Mucosa of rectum (tissue), 2 donors: Measurements from ENCODE around the gene ABCC11.

Experiments
- H3K27ac ChIP-seq, 2 donors: one replicate each; pipeline ENCODE4 v1.7.0; 2013; ENCODE audit warnings: inconsistent platforms in 2 of 2, low read depth in 2 of 2, low read length in 2 of 2
- H3K27me3 ChIP-seq, 2 donors: one replicate each; pipeline ENCODE4 v1.7.0; 2013; ENCODE audit warnings: low read length in 2 of 2; ENCODE audit not compliant: control insufficient read depth in 2 of 2, insufficient read depth in 2 of 2
- H3K36me3 ChIP-seq, 2 donors: one replicate each; pipeline ENCODE4 v1.7.0; 2013; ENCODE audit warnings: low read length in 2 of 2; ENCODE audit not compliant: control insufficient read depth in 2 of 2, insufficient read depth in 2 of 2
- H3K4me1 ChIP-seq, 2 donors: one replicate each; pipeline ENCODE4 v1.7.0; 2013; ENCODE audit warnings: low read length in 2 of 2, mild to moderate bottlenecking in 1 of 2; ENCODE audit not compliant: control insufficient read depth in 2 of 2, insufficient read depth in 2 of 2
- H3K4me3 ChIP-seq, 2 donors: one replicate each; pipeline ENCODE4 v1.7.0; 2013; ENCODE audit warnings: low read length in 2 of 2
- H3K9ac ChIP-seq, 2 donors: one replicate each; pipeline ENCODE4 v1.7.0; 2013; ENCODE audit warnings: low read length in 2 of 2, low read depth in 1 of 2, mild to moderate bottlenecking in 1 of 2
- H3K9me3 ChIP-seq, 2 donors: one replicate each; pipeline ENCODE4 v1.7.0; 2013; ENCODE audit warnings: low read length in 2 of 2; ENCODE audit not compliant: control insufficient read depth in 2 of 2
- donor health status: healthy.
- donor health status: Normal muscosa, but diverticular disease.

Gene ABCC11

DNA sequence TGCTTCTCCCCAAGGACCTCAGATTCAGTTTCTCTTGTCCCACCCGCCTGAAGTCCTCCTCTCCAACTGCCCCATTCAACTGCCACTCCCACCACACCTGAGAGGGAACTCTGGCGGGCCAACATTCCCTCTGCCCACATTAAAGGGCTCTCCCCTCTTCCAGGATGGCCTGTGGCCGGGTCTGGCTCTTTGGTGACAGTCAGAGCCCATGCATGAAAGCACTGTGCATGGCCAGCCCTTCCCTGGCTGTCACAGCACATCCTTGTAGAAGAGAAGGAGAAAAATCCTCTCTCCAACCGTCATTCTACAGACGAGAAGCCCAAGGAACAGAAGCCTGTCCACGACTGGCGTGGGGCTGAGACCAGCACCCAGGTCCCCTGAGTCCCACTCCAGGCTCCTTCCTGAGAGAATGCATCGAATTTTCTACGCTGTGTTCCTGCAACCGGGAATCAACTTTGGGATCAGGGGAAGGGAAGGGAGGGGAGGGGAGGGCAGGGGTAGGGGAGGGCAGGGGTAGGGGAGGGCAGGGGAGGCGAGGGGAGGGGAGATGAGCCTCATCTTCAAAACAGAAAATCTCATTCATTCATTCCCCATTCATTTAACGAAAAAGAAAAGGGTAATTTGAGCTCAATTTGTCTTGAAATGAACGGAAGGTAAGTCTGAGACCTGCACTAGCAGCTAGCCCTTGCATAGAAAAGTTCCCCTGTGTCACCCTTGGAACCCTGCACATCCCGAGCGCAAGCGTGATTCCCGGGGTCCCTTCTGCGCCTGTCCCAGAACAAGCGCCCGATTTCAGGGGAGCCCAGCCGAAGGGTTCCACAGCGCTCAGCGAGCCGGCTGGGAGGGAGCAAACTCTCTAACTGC, 91.2 kb downstream of the ABCC11 start, which contains the start of gene ABCC12:
Gene ABCC12 (minus strand): TSS at position 68 of the 864 bp plus-strand sequence. CDS start 9,569 bp downstream, outside the sequence.
- Histone ChIP-seq H3K9ac (no peak within 1 kb of the TSS), H3K27me3 (peaks cover 0 to 5% of the 10 kb centered on the region in 2 donors), H3K4me1 (no peaks in the 10 kb centered on the region), H3K36me3 (no peaks in the 10 kb centered on the region), H3K4me3 (no peak within 1 kb of the TSS), H3K9me3 (no peaks in the 10 kb centered on the region), H3K27ac (no peak within 1 kb of the TSS)

DNA sequence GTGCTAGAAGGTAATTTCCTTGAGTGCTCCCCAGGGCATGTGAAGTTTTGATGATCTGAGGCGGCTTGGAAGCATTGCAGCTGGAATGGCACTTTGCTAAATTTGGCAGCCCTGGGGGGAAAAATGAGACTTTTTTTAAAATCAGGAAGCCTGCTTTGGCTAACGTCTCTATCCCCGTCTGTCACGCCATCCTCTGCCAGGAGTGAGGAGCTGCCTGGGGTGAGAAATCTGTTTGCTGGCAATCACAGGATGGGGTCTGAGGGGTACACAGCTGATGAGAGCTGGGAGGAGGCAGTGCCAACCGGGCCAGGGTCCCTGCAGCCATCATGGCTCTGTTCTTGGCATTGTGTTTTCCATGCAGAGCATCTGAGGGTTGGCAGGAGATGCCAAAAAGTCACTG, 93.6 kb downstream of the ABCC11 start:
- H3K9ac ChIP-seq: no peak overlapping the region
- no peak overlapping the region for H3K4me3 ChIP-seq
- no peaks in the 10 kb centered on the region for H3K36me3 ChIP-seq
- H3K27me3 ChIP-seq: peaks cover 0 to 5% of the 10 kb centered on the region in 2 donors
- H3K9me3 ChIP-seq: no peaks in the 10 kb centered on the region
- H3K27ac ChIP-seq: no peak overlapping the region
- no peaks in the 10 kb centered on the region for H3K4me1 ChIP-seq

DNA sequence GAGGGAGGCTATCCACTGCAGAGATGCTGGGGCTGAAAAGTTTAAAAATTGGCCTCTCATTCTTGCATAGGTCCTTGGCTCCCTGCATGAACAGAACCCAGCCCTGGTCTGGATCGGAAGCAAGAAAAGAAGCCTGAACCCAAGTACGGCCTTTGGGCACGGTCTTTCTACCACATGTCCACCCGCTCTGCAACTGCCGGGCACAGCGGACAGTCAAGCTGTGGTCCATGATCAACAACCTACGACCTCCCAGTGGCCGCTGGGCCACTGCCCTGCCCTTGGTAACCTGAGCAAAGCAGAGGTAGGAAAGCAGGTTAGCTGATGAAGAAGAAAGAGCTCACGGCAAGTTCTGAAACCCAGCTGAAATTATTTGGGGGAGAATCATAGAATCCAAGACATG, 95.1 kb downstream of the ABCC11 start:
- Histone ChIP-seq H3K27me3 (peaks cover 0 to 5% of the 10 kb centered on the region in 2 donors), H3K9me3 (no peaks in the 10 kb centered on the region), H3K9ac (no peak overlapping the region), H3K4me1 (no peaks in the 10 kb centered on the region), H3K4me3 (no peak overlapping the region), H3K36me3 (no peaks in the 10 kb centered on the region), H3K27ac (no peak overlapping the region)

DNA sequence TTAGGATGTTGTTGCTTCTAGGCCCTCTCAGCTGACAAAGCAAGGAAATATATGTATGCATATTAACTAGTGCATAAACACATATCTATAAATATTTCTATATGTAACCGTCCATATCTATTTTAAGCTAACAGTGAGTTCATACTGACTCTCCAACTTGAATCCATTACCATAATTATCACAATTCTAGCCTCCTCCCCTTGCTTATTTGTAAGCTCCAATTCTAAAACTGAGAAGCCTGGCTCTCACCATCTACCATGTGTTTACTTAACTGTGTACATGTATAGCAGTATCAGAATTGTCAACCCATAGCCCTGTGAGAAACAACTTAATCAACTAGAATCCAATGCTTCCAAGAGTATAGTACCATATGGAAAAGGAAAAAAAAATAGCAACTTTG, 96.6 kb downstream of the ABCC11 start:
- Histone ChIP-seq H3K36me3 (no peaks in the 10 kb centered on the region), H3K4me1 (no peaks in the 10 kb centered on the region), H3K9me3 (no peaks in the 10 kb centered on the region), H3K9ac (no peak overlapping the region), H3K27me3 (peaks cover 0 to 1% of the 10 kb centered on the region in 2 donors), H3K27ac (no peak overlapping the region), H3K4me3 (no peak overlapping the region)

DNA sequence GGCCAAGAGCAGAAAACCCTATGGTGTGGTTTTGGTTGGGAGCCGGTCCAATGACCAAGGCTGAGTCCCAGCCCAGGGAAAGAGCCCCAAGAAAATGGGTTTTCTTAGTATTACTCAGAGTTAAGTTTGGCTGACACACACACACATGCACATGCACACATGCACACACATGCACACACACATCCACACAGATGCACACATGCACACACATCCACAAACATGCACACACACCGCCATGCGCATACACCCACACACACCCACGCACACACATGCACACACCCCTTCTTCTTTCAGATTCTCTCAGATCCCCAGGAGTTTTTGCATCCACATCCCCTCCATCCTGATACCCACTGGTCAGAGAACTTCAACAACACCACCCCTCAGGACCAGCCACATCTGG, 100.6 kb downstream of the ABCC11 start:
- no peaks in the 10 kb centered on the region for H3K9me3 ChIP-seq
- H3K36me3 ChIP-seq: no peaks in the 10 kb centered on the region
- no peaks in the 10 kb centered on the region for H3K4me1 ChIP-seq
- H3K27ac ChIP-seq: no peak overlapping the region
- no peak overlapping the region for H3K4me3 ChIP-seq
- no peaks in the 10 kb centered on the region for H3K27me3 ChIP-seq
- no peak overlapping the region for H3K9ac ChIP-seq

DNA sequence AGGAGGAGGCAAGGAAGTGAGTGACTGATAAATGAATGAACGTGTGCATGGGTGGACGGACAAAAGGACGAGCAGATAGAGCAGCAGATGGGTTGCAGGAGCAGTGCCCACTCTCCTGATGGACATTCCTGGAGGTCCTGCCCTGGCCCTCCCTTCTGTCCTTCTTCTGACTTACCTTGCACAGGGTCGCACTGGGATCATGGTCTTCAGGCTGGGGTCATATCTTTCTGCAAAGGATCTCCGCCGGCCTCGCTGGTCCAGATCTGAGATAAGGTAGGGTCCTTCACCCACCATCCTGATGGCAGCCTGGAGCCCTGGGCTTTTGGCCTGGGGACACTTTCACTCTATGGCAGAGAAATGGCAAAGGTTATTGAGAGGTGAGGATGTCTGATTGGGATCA, 101.2 kb downstream of the ABCC11 start:
- Histone ChIP-seq H3K4me1 (no peaks in the 10 kb centered on the region), H3K27me3 (no peaks in the 10 kb centered on the region), H3K9ac (no peak overlapping the region), H3K4me3 (no peak overlapping the region), H3K36me3 (no peaks in the 10 kb centered on the region), H3K9me3 (no peaks in the 10 kb centered on the region), H3K27ac (no peak overlapping the region)

DNA sequence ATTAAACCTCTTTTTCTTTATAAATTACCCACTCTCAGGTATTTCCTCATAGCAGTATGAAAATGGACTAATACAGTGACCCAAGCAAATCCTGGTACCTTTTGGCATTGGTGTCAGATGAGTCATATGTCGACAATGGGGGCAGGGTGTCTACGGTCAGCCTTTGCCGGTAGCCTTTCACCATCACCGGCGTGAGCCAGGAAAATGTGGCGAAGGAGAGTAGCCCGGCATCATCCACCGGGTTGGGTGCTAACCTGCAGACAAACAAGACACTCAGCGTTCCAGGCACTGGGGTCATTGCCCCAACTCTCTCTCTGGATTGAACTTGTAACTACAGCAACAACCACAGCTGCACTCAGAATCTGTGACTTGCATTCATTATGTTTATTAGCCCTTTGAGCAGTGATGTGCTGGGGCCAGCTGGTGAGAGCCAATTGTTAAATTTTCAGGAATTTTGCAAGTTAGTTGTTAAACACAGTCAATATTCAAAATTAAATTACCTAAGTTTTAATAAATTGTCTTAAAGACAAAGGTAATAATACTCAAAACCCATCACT, 103.4 kb downstream of the ABCC11 start:
- Histone ChIP-seq H3K27me3 (no peaks in the 10 kb centered on the region), H3K9me3 (no peaks in the 10 kb centered on the region), H3K9ac (no peak overlapping the region), H3K27ac (no peak overlapping the region), H3K4me3 (no peak overlapping the region), H3K4me1 (no peaks in the 10 kb centered on the region), H3K36me3 (no peaks in the 10 kb centered on the region)

DNA sequence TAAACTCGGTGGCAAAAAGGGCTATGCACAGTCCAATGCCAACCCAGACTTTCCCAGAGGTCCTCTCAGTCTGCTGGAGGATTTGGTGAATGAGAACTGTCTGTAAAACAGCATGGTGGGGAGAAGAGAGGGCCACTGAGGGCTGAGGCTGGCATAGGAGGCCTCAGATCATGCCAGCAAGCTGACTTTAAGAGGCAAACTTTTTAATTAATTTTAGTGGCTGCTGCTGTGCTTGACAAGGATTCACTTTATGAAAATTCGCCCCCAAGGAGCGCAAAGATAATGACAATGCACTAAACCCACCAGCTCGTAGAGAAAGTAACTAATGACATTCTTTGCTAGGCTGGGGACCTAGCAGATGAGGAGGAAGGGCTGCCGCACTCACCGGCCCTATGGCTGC, 106.5 kb downstream of the ABCC11 start:
- H3K36me3 ChIP-seq: no peaks in the 10 kb centered on the region
- H3K9me3 ChIP-seq: no peaks in the 10 kb centered on the region
- no peak overlapping the region for H3K9ac ChIP-seq
- H3K4me1 ChIP-seq: no peaks in the 10 kb centered on the region
- no peak overlapping the region for H3K4me3 ChIP-seq
- H3K27me3 ChIP-seq: no peaks in the 10 kb centered on the region
- no peak overlapping the region for H3K27ac ChIP-seq

DNA sequence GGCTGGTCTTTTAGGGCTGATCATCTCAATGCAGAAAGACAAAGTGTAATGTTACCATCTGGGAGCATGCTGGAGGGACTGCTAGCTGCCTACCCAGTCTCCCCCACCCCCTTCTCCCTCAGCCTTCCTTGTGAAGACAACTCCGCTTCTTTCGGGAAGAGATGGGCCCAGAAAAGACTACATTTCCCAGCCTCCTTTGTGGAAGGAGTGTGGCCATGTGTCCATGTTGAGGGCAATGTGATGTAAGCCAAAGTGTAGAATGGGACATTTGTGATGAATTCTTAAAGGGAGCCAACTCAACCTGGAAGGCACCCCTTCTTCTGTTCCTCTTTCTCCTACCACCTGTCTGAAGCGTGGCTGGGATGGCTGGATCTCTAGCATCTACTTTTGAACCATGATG, 107.8 kb downstream of the ABCC11 start:
- no peaks in the 10 kb centered on the region for H3K36me3 ChIP-seq
- no peak overlapping the region for H3K9ac ChIP-seq
- no peak overlapping the region for H3K27ac ChIP-seq
- no peaks in the 10 kb centered on the region for H3K27me3 ChIP-seq
- no peak overlapping the region for H3K4me3 ChIP-seq
- H3K4me1 ChIP-seq: no peaks in the 10 kb centered on the region
- no peaks in the 10 kb centered on the region for H3K9me3 ChIP-seq

DNA sequence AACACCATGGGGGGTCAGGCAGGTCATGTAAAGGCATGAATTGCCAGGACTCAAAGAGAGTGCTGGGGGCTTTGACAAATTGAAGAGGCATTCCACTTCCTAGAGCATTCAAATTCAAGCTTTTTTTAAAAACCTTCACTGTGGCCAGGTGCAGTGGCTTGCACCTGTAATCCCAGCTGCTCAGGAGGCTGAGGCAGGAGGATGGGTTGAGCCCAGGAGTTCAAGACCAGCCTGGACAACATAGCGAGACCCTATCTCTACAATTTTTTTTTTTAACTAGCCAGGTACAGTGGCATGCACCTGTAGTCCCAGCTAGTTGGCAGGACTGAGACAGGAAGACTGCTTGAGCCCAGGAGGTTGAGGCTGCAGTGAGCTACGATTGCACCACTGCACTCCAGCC, 108.8 kb downstream of the ABCC11 start:
- no peaks in the 10 kb centered on the region for H3K9me3 ChIP-seq

More for the DNA sequence above, 108.8 kb downstream of the ABCC11 start:
- Histone ChIP-seq H3K36me3 (no peaks in the 10 kb centered on the region), H3K9ac (no peak overlapping the region), H3K27ac (no peak overlapping the region), H3K4me1 (no peaks in the 10 kb centered on the region), H3K4me3 (no peak overlapping the region), H3K27me3 (no peaks in the 10 kb centered on the region)
